Prostate gland (tissue), 2 donors: ENCODE measurements around the gene ZBTB32. TPM values are rescaled to one million over a fixed set of nuclear protein-coding genes. Genes with fewer than 3 reads are reported as not detected.
"Not testable (repeated sequence)": the region's sequence is repeated elsewhere in the genome, so short reads cannot be mapped to it uniquely, and the experiment has no call there.

ENCODE experiments used
- DNase-seq: peaks from one replicate; pipeline ENCODE4 v3.0.0-alpha.2; 2019; ENCODE audit warnings: low spot score
- H3K27ac ChIP-seq, 2 donors: fragments of 200-600 bp; sonication (generic); 2 replicates each; pipeline ENCODE4 v1.5.1; 2017 to 2019
- H3K27me3 ChIP-seq: fragments of 200-600 bp; sonication (generic); replicated peaks from 2 replicates; pipeline ENCODE4 v1.5.1; 2019; ENCODE audit not compliant: insufficient read depth
- H3K36me3 ChIP-seq, 2 donors: fragments of 200-600 bp; sonication (generic); 1 replicate in 1 of 2; 2 replicates in 1 of 2; pipeline versions ENCODE4 v1.5.1 to v1.8.1; 2017 to 2019
- H3K4me1 ChIP-seq: fragments of 200-600 bp; sonication (generic); replicated peaks from 2 replicates; pipeline ENCODE4 v1.5.1; 2019
- H3K4me3 ChIP-seq, 2 donors: fragments of 200-600 bp; sonication (generic); 2 replicates each; pipeline ENCODE4 v1.5.1; 2017 to 2019
- H3K9me3 ChIP-seq: fragments of 200-600 bp; sonication (generic); 2 replicates; pipeline ENCODE4 v1.5.1; 2017
- POLR2A ChIP-seq: fragments of 450-650 bp; IDR thresholded peaks from one replicate; pipeline ENCODE4 v1.6.1; 2016; ENCODE audit warnings: antibody characterized with exemption, mild to moderate bottlenecking
- POLR2AphosphoS5 ChIP-seq: sonication (generic); formaldehyde crosslinking; IDR thresholded peaks from one replicate; pipeline ENCODE4 v1.6.1; 2017; ENCODE audit warnings: antibody characterized with exemption
- WGBS: methylation state at CpG from one replicate; pipeline ENCODE4 v1.1.5; 2018; 5-methylcytosine and 5-hydroxymethylcytosine counted together
- intact Hi-C: fragments of 100-400 bp; cut with DNase I; formaldehyde crosslinking; loops from one replicate; pipeline ENCODE4 v1.14.2; 2022
- total RNA-seq, 2 donors: library from RNA; depleted of rRNA; stranded (reverse); fragments of >200 nt; gene quantifications; one replicate each; pipeline ENCODE4 v1.1.0, GENCODE V29; 2016
- TF ChIP-seq, protein P1 (sequence below), 4 experiments: fragments of 200-600 bp in 2 of 4; fragments of 450-650 bp in 2 of 4; sonication (generic) in 2 of 4; IDR thresholded peaks; 1 replicate in 3 of 4; 2 replicates in 1 of 4; pipeline ENCODE4 v1.5.1; 2016 to 2019; ENCODE audit warnings: antibody characterized with exemption in 4 of 4, mild to moderate bottlenecking in 2 of 4, moderate library complexity in 2 of 4

The ZBTB32 gene
- total RNA-seq, 2 donors from 2014 or later, result 3.1 TPM; not detected in 1

DNA sequence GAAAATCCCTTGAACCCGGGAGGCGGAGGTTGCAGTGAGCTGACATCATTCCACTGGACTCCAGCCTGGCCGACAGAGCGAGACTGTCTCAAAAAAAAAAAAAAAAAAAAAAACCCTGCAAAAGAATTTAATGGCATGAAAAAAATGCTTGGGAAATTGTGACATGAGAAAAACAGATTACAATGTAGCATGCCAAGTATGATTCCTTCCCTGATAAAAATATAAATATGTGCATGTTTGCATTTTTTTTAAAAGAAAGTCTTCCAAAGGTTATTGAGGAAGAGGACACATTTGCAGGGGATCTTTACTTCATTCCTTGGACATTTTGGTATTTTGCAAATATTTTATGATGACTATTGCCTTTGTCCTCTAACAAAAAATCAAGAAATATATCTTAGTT lies 14.5 kb upstream of the ZBTB32 start:
- Histone ChIP-seq H3K4me3 (no peak overlapping the region), H3K9me3 (no peaks in the 10 kb centered on the region), H3K4me1 (no peaks in the 10 kb centered on the region), H3K27me3 (no peaks in the 10 kb centered on the region), H3K27ac (no peak overlapping the region), H3K36me3 (no peaks in the 10 kb centered on the region)
- intact Hi-C loops, result no loop called here
- TF ChIP-seq, protein P1, sequence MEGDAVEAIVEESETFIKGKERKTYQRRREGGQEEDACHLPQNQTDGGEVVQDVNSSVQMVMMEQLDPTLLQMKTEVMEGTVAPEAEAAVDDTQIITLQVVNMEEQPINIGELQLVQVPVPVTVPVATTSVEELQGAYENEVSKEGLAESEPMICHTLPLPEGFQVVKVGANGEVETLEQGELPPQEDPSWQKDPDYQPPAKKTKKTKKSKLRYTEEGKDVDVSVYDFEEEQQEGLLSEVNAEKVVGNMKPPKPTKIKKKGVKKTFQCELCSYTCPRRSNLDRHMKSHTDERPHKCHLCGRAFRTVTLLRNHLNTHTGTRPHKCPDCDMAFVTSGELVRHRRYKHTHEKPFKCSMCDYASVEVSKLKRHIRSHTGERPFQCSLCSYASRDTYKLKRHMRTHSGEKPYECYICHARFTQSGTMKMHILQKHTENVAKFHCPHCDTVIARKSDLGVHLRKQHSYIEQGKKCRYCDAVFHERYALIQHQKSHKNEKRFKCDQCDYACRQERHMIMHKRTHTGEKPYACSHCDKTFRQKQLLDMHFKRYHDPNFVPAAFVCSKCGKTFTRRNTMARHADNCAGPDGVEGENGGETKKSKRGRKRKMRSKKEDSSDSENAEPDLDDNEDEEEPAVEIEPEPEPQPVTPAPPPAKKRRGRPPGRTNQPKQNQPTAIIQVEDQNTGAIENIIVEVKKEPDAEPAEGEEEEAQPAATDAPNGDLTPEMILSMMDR (IDR thresholded peaks at IDR 0.05), result no peak
- TF ChIP-seq POLR2AphosphoS5, result no peak
- TF ChIP-seq POLR2A, result no peak
- no peak for DNase-seq
- 40% methylated on average over 4 of the region's 4 CpGs for WGBS

DNA sequence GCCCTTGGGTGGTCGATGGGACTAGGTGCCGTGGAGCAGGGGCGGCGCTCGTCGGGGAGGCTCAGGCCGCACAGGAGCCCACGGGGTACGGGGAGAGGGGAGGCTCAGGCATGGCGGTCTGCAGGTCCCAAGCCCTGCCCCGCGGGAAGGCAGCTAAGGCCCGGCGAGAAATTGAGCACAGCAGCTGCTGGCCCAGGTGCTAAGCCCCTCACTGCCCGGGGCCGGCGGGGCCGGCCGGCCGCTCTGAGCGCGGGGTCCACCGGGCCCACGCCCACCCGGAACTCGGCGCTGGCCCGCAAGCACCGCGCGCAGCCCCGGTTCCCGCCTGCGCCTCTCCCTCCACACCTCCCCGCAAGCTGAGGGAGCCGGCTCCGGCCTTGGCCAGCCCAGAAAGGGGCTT lies 13.3 kb upstream of the ZBTB32 start:
- H3K4me3 ChIP-seq, H3K27me3 ChIP-seq, H3K27ac ChIP-seq, intact Hi-C loops, H3K36me3 ChIP-seq, DNase-seq, H3K9me3 ChIP-seq, H3K4me1 ChIP-seq: not testable (repeated sequence)
- WGBS, result 95% methylated on average over 33 of the region's 37 CpGs

DNA sequence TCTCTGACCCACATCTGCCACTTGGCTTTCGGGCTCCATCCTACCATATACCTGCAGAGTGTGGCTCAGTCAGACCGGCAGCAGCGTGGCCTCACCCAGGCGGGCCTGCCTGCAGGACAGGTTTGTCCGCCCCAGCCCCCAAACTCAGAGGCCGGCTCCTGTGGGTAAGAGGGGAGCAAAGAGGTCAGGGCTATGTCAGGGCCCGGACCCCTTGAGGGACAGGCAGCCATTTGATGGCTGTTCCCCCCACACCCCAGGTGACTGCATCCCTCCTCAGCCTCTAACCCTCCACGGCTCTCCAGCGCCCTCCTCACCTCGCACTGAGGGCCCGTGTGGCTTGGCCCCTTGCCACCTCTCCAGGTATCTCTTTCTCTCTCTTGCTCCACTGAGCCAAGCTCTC lies 12.3 kb upstream of the ZBTB32 start:
- intact Hi-C loops, result no loop called here
- no peak overlapping the region for H3K4me3 ChIP-seq
- TF ChIP-seq, protein P1 (IDR thresholded peaks at IDR 0.05), result peak in 1 of 4 experiments; percentile 18
- no peak for TF ChIP-seq POLR2A
- H3K9me3 ChIP-seq, result no peaks in the 10 kb centered on the region
- H3K27ac ChIP-seq, result no peak overlapping the region
- no peaks in the 10 kb centered on the region for H3K27me3 ChIP-seq
- H3K4me1 ChIP-seq, result no peaks in the 10 kb centered on the region
- H3K36me3 ChIP-seq, result no peaks in the 10 kb centered on the region
- 42% methylated on average over 9 of the region's 11 CpGs for WGBS
- no peak for DNase-seq

DNA sequence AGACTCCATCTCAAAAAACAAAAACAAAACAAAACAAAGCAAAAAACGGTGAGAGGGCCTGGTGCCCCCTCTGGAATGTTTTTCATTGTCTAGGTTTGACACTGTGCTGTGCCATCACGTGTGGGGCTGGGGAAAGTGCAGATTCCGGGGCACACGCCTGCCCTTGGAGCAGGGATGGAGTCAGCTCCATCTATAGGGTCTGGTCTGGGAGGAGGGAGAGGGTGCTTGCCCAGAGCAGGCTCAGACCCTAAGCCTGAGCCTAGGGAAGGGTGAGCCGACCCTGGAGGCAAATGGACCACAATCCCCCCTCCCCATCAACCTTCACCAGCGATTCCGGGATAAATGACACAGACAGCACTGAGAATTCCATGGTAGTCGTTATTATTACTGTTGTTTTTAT lies 10.9 kb upstream of the ZBTB32 start:
- WGBS, result 17% methylated on average over 8 of the region's 8 CpGs
- Histone ChIP-seq H3K27me3 (no peaks in the 10 kb centered on the region), H3K4me3 (no peak overlapping the region), H3K36me3 (no peaks in the 10 kb centered on the region), H3K27ac (no peak overlapping the region), H3K9me3 (no peaks in the 10 kb centered on the region), H3K4me1 (no peaks in the 10 kb centered on the region)
- intact Hi-C loops, result no loop called here
- DNase-seq, result no peak
- no peak for TF ChIP-seq POLR2AphosphoS5

DNA sequence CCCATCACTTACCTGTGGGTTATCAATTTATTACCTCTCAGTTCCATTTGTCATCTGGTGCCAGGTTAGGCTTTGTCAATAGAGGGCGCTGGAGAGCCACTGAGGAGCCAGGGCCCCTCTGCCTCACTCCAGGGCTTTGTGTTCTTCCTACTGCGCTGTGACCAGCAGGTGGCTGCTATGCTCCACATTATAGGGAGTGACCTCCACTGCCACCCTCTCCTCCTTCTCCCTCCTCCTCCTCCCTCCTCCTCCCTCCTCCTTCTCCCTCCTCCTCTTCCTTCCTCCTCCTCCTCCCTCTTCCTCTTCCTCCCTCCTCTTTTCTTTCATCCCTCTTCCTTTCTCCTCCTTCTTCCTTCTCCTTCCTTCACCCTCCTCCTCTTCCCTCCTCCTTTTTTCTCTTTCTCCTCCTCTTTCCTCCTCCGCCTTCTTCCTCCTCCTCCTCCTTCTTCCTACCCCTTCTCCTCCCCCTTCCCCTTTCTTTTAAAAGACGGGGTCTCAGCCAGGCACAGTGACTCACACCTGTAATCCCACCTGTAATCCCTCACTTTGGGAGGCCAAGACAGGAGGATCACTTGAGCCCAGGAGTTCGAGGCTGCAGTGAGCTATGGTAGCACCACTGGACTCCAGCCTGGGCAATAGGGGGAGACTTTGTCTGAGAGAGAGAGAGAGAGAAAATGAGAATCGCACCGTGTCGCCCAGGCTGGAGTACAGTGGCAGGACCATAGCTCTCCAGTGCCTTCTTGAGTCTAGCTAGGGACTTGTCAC lies 10.3 kb upstream of the ZBTB32 start:
- intact Hi-C loops, result loop anchor here (1.0 kb wide), 1 partner anchor 23 kb away; no protein-coding TSS in a partner anchor
- no peaks in the 10 kb centered on the region for H3K9me3 ChIP-seq
- TF ChIP-seq, protein P1 (IDR thresholded peaks at IDR 0.05), result peak; percentile 75 to 97 (median 96)
- TF ChIP-seq POLR2AphosphoS5, result peak; percentile 83
- TF ChIP-seq POLR2A, result no peak
- WGBS, result 31% methylated on average over 8 of the region's 8 CpGs
- no peak overlapping the region for H3K4me3 ChIP-seq
- no peaks in the 10 kb centered on the region for H3K36me3 ChIP-seq
- H3K27me3 ChIP-seq, result no peaks in the 10 kb centered on the region
- no peak overlapping the region for H3K27ac ChIP-seq
- no peaks in the 10 kb centered on the region for H3K4me1 ChIP-seq
- peak; percentile 83 for DNase-seq

DNA sequence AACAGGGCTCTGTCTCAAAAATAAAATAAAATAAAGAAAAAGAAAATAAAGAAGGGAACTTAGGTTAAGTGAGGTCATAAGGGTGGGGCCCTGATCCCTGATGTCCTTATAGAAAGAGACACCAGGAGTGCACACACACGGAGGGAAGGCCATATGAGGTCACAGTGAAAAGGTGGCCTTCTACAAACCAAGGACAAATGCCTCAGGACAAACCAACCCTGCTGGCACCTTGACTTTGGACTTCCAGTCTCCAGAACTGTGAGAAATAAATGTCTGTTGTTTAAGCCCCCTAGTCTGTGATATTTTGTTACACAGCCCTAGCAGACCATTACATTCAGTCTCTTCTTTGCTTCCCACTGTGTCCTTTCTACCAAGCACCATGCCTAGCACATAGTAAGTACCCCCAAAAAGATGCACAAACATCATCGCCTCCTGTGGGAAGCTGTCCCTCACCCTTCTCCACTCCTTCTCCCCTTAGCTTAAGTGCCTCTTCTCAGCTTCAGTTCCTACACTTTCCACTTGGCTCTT lies 8.4 kb upstream of the ZBTB32 start:
- WGBS, result 83% methylated on average over 2 of the region's 2 CpGs
- no peaks in the 10 kb centered on the region for H3K36me3 ChIP-seq
- no peak overlapping the region for H3K27ac ChIP-seq
- no peak for TF ChIP-seq POLR2A
- TF ChIP-seq, protein P1 (IDR thresholded peaks at IDR 0.05), result no peak
- no peak for TF ChIP-seq POLR2AphosphoS5
- no peaks in the 10 kb centered on the region for H3K4me1 ChIP-seq
- H3K9me3 ChIP-seq, result no peaks in the 10 kb centered on the region
- DNase-seq, result no peak
- H3K27me3 ChIP-seq, result no peaks in the 10 kb centered on the region
- H3K4me3 ChIP-seq, result no peak overlapping the region
- intact Hi-C loops, result no loop called here
